HG02798 (cell line): ENCODE results near the gene ZNF319.

ENCODE experiments used
- ATAC-seq: cut with Tn5 transposase; IDR thresholded peaks from one replicate; pipeline ENCODE4 v1.9.1; 2021; ENCODE audit warnings: mild to moderate bottlenecking; ENCODE audit not compliant: unreplicated experiment, poor library complexity

Gene ZNF319

DNA sequence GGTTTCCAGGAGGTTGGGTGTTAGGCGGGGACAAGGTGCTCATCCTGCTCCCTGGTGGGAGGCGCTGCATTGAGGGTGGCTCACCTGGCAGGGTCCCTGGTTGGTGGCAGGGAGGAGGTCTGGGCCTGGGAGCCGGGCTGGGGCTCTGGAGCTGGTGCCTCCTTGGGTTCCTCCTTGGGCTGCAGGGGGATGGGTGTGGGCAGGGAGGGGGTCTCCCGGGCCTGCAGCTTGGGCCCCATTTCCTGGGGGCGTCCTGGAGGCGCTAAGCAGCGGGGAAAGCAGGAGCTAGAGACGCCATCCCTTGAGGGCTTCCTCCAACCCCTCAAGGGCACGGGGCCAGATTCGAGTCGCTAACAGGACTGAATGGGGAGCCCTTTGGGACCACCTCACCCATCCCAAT, 40.7 kb downstream of the ZNF319 start:
- ATAC-seq, result no peak

DNA sequence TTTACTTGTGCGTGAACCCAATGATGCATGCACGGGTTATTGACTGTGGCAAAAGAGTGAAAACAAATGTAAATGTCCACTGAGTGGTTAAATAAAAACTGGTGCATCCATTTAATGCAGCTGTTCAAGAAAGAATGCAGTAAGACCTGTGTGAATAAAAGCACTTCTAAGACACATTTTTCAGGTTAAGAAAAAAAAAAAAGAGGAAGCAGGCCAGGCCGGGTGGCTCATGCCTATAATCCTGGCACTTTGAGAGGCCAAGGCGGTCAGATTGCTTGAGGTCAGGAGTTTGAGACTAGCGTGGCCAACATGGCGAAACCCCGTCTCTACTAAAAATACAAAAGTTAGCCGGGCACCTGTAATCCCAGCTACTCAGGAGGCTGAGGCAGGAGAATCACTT, 41.4 kb downstream of the ZNF319 start:
- no peak for ATAC-seq

DNA sequence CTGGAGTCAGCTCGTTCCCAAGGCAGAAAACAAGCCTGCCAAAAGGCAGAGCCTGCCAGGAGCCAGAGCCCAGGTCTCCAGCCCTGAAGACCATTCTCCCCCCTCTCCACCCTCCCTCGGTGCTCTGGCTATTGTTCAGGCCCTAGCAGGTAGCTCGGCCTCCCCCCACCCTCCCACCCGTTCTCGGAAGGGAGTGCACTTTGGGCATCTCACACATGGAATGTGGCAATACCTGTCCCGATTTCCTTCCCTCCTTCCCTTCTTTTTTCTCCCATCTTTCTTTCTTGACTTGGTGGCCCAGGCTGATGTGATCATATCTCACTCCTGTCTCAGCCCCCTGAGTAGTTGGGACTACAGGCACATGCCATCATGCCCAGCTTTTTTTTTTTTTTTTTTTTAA, 41.9 kb downstream of the ZNF319 start:
- no peak for ATAC-seq

DNA sequence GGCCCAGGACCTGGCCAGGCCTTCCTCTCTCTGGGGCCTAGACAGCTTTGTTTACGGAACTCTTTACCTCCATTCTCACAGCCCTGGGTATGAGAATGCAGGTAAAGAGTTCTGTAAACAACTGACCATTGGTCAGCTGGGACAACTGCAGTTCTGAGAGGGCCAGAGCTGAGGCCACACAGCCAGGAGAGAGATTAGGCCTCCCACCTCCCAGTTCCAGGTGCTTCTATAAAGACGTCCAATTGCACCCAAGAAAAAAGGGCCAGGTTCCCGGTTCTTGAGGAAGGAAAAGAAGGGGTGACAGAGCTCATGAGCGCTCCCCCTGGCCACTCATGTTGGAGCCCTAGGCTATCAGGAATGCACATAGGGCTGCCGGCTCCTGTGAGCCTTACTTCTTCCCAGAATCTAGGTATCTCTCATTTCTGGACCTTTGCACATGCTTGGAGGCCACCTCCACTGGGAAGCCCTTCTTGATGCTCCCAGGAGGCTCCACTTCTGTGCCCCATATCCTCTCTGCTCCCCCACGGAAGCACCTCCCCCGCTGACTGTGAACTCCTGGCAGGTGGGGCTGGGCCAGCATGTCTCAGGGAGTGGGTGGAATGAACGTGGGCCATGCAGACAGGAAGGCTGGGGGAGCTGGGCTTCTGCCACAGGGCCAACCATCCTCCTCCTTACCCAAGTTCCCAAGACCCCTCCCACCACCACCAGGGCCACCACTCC, 42.6 kb downstream of the ZNF319 start:
- no peak for ATAC-seq

DNA sequence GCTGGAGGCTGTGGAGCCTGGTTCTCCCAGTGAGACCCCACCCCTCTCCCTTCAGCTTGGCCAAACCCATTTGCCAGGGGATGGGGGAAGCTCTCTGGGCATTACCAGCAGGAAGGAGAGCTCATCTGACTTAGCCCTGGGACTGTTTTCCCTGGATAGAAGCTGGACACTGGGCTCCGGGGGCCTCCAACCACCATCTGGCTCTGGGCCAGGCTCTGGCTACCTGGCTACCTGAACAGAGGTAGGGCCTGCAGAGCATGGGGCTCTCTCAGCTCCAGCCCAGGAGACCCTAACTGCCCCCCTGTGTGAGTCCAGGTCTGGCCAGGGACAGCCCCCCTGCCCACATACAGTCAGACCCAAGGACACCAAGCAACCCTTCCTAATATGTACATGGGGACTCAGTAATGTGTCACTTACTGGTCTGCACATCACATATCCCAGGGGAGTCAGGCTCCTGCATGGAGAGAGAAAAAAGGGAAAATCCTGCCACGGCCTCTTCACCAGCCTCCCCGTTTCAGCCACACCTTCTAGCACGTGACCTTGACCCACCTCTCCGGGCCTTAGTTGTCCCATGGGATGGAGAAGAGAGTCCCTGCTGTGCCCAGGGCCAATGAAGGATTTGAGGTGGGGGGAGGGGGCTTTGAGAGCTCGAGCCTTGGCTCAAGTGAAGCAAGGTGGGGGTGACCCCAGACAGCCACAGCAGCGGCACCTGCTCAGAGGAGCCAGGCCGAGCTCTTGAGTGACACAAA, 43.4 kb downstream of the ZNF319 start:
- ATAC-seq, result no peak

DNA sequence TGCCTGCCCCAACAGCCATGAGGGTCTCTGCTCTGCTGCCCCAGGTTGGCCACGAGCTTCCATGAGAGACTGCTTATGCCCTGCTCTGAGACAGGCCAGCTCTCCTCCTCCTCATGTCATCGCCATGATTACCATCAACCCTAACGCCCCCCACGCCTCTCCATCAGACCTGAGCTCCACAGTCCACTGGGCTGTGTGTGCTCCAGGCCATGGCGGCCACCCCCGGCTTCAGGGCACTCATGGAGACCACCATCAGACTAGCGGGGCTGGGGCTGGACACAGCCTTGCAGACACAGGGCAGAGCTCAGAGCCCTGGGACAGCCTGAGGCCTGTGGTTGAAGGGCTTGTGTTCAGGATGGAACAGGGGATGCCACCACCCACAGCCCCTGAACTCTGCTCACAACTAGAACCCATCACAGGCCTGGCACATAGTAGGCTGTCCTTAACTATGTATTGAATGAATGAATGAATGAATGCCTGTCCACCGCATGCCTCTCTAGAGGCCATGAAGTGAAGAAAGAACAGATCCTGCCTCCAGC, 44.1 kb downstream of the ZNF319 start:
- ATAC-seq, result no peak

DNA sequence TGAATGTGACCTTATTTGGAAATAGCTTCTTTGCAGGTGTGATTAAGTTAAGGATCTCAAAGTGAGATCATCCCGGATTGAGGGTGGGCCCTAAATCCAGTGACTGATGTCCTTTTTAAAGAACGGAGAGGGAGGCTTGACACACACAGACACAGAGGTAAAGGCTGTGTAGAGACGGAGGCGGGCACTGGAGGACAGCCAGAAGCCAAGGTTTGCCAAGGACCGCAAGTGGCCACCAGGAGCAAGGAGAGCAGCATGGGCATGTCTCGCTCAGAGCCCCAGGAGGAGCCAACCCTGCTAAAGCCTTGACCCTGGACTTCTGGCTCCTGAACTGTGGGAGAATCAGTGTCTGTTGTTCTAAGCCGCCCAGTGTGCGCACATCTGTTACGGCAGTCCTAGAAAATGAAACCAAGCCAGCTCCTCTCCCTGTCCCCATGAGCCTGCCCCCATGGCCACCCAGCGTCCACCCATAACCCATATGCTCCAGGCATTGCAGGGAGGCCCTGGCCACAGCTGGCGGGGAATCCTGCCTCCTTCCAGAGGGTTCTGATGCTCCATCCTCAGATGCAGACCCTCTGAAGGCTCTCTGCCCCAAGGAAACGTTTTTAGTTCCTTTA, 44.8 kb downstream of the ZNF319 start:
- no peak for ATAC-seq

DNA sequence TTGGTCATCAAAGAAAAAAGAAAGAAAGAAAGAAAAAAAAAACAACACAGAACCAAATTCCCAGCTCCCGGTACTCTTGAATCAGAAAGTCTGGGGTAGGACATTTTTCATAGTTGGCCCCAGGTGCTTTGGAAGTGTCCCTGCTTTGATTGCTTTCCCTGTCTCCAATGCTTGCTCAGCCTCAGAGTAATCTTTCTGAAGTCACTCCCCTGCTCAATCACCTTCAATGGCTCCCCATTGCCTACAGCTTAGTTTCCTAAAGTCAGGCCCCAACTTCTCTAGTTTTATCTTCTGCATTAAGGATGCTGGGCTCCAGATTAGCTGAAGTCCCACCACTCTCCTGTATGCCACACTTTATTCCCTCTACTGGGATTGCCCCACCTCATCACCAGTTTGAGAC, 46.6 kb downstream of the ZNF319 start:
- no peak for ATAC-seq

DNA sequence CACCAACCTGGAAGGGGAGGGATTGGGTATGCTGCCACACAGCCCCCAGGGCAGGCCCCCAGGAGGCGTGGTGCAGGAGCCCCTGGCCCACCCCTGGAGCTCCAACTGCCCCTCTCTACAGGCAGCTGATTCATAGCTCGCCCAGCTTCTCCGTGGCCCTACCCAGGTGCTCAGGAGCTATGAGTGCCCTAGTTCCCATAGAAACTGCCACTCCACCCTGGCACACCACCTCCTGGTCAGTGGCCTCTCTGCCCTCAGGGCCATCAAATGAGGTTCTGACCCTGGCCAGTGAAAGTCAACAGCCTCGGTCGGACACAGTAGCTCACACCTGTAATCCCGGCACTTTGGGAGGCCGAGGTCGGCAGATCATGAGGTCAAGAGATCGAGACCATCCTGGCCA, 47.6 kb downstream of the ZNF319 start:
- no peak for ATAC-seq

DNA sequence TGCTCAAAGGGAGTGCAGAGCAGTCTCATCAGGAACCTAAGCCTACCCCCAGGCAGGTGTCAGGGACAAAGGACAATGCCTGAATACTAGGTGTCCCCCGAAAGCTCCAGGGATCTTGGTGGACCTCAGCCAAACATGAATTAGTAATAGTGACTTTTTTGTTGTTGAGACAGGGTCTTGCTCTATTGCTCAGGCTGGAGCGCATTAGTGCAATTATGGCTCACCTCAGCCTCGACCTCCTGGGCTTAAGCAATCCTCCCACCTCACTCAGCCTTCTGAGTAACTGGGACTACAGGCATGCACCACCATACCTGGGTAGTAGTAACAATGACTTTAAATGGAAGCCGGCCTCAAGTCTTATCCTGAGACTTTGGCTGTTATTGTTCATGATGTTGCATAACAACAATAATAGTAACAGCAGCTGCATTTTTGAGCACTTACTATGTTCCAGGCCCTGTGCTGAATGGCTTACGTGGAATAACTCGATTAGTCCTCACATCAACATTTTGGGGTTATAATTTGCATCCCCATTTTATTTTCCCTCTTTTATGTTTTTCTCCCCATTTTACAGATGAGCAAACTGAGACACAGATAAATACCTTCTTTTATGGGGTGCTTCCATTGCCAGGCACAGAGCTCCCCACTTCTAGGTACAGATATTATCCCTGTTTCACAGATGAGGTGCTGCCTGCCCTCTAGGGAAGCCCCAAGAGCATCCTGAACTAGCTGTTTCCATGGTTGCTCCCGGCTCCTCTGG, 49.1 kb downstream of the ZNF319 start:
- no peak for ATAC-seq

DNA sequence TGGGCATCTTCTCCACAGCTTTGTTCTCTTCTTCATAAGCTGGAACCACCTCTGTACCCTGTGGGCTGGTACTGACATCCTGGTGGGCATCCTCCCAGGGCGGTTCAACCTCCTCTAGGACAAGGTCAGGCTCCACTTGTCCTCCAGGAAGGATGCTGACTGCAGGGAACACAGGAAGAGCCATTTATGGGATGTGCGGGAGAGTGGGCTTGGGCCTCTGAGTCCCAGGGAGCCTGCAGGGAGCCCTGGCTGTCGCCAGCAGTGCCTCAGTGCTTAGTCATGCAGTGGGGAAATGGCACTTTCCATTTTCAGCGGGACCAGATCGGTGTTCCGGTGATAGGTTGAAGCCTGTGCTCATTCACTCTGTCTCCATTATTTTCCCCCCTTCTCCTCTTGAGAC, 50.1 kb downstream of the ZNF319 start:
- ATAC-seq, result no peak

DNA sequence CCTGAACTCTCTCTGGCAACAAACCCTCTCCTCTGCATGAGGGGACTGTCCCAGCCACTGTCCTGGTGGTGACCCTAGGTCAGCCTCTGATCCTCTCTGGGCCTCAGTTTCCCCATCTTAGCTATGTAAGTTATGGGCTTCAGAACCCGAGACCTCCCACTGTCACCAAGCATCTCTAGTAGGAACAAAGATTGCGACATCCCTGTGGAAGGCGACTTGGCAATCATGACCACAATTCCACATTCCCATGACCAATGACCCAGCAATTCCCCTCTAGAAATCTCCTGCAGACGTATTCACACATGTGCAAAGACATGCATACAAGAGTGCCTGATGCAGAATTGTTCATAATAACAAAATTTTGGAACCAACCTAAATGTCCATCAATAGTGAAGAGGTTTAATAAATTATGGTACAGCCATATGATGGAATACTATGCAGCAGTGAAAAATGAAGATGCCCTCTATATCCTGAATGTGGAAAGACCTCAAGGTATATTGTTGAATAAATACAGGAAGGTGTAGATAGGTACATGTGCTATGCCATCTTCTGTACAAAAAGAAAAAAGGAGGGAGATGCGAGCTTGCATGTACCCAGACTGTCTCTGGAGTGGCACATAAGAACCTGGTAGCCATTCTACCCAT, 50.8 kb downstream of the ZNF319 start:
- no peak for ATAC-seq

DNA sequence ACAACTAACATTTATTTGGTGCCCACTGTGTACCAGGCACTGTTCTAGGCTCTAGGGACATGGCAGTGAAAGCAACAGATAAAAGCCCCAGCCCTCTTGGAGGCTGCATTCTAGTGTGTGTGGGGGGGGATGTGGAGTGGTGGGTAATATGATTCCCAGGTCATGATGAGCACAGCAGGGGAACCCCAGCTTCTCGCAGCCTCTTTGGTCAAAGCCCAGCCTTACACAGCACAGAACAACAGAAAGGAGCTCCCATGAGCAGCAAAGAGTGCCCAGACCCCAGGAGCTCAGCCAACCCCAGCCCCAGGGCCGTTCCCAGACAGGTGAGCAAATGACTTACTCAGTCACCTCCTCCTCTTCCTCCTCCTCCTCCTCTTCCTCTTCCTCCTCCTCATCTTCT, 51.5 kb downstream of the ZNF319 start:
- no peak for ATAC-seq

DNA sequence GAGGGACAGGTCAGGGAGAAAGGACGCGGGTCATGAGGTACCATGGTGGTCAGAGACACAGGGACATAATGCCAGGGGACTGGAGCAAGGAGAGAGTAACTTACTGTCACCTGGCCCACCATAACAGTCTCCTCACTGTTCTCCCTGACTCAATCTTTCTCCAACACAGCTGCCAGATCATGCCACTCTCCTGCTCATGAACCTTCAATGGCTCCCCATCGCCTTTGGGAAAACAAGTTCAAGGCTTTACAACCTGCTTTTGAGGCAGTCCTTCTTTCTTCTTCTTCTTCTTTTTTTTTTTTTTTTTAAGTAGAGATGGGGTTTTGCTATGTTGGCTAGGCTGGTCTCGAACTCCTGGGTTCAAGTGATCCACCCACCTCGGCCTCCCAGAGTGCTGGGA, 52.4 kb downstream of the ZNF319 start:
- no peak for ATAC-seq

DNA sequence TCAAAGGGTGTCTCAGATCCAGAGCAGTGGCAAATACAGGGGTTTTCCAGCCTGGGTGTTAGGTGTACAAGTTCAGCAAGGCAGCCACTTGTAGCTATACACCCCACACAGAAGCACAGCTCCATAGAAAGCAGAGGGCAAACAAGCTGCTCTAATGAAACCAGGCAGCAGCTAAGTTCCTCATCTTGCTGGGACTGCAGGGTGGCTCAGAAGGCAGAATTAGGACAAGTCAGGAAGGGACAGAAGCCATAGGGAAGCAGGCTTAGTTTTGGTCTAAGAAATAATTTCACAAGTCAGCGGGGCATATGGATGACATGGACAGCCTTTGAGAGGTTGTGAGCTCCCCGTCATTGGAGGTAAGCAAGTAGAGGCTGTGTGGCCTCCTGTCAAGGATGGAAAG, 53.2 kb downstream of the ZNF319 start:
- ATAC-seq, result no peak

DNA sequence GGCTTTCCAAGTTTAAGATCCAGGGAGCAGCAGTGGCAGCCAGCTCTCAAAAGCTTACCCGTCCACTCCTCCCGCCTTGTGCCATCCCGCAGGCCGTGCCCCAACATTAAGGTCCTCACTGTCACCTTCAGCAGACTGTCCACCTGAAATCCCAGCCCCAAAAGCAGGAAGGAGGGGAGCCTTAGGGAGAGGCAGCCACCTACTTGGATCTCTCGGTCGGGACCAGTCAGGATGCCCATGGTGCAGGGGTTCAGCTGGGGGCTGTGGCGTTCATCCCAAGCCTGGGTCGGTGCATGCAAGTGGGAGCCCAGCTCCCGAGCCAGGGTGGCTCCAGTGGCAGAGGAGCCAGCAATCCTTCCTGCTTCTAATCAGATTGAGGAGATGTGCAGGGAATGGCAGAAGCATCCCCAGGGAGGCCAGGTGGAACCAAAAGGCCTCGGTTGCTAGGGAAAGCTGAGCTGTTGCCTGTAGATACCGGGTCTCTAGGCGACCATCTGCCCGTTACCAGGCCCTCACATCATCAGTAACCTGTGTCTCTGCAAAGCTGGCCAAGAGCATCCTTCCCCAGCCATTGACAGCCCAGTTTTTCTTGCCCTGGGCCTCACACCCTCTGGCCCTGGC, 54.2 kb downstream of the ZNF319 start:
- ATAC-seq, result no peak

DNA sequence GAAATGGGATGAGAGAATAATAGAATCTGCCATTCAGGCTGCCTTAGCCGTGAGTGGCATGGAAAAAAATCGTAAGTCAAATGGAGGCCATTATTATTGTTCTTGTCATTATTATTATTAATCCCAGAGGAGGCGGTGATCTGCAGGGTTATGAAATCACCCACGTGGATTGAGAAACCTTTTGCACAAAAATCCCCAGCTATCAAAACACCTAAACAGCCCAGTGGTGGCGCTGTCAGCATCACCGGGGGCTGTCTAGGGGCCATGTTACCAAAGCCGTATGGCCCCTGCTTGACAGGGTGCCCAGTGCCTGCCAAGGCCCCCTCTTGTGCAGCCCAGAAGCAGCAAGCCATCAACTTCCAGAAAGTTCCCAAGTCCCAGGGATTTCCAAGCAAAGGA, 54.7 kb downstream of the ZNF319 start:
- ATAC-seq, result no peak

DNA sequence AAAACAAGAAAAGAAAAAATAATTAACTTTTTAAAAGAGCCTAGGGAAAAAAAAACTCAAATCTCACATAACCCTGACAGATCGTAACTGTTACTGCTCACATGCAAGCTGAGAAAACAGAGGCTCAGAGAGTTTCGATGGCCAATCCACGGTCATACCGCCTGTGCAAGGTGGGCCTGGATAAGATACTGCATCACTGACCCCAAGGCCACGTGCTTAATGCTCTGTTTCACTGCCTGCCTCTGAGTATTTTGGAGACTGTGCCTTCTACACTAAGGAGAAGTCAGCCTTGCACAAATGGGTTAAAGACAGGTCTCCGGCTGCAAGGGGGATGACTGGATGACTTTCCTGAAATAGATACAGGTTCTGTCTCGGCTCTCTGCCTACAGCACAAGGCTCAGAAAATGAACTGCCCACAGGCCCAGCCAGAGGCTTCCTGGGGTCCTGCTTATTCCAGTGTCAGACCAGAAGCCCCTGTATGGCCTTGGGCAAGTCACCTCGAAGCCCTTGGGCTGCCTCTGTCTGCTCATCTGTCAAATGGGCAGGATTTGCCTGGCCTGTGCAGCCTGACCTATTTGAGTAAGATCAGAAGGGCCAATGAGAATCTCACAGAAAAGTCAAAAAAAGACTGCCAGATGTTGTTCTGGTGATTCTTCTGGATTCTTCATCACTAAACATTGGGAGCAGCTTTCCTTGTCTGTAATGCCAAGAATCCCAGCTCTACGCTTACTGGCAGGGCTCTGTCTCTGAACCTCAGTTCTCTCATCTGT, 55.3 kb downstream of the ZNF319 start:
- ATAC-seq, result no peak
